Suppressor macrophage treated with lipopolysaccharide for 1 hour (primary cell): ENCODE data around the gene PARP4.
"Not testable (repeated sequence)": the region's sequence is repeated elsewhere in the genome, so short reads cannot be mapped to it uniquely, and the experiment has no call there.

ENCODE experiments used
- DNase-seq, 3 donors: peaks; one replicate each; pipeline ENCODE4 v3.0.0-alpha.2; 2020 to 2022

Gene PARP4

GRCh38 chr13:24512197-24512907, at the start of gene PARP4:
PARP4 (minus strand) TSS chr13:24512778; CDS start chr13:24503776, 9,002 bp downstream.
- peak; percentile 90 to 95 (median 93) for DNase-seq

- DNase-seq = not testable (repeated sequence)
These were observed 48.1 kb upstream of the PARP4 start for GRCh38 chr13:24560579-24561187.

GRCh38 chr13:24559431-24560218, 47.0 kb upstream of the PARP4 start:
- DNase-seq = peak in 1 of 3 donors; percentile 4

GRCh38 chr13:24557081-24557480, 44.5 kb upstream of the PARP4 start:
- no peak for DNase-seq

GRCh38 chr13:24553892-24554291, 41.3 kb upstream of the PARP4 start:
- not testable (repeated sequence) for DNase-seq

- DNase-seq = peak; percentile 66 to 74 (median 69)
These were observed 29.1 kb upstream of the PARP4 start for GRCh38 chr13:24541476-24542352.

- DNase-seq = no peak
These were observed 28.5 kb upstream of the PARP4 start for GRCh38 chr13:24541127-24541475.

GRCh38 chr13:24540236-24541126, 27.9 kb upstream of the PARP4 start:
- peak in 2 of 3 donors; percentile 26 to 27 for DNase-seq

- no peak for DNase-seq
These were observed 27.1 kb upstream of the PARP4 start for GRCh38 chr13:24539500-24540165.

GRCh38 chr13:24529478-24529877, 16.9 kb upstream of the PARP4 start:
- DNase-seq = no peak

GRCh38 chr13:24528816-24529398, 16.3 kb upstream of the PARP4 start:
- DNase-seq = no peak

GRCh38 chr13:24527266-24527775, 14.7 kb upstream of the PARP4 start:
- DNase-seq = no peak

GRCh38 chr13:24520733-24521132, 8.2 kb upstream of the PARP4 start:
- no peak for DNase-seq

- no peak for DNase-seq
These were observed 4.3 kb upstream of the PARP4 start for GRCh38 chr13:24516919-24517318.

GRCh38 chr13:24512908-24513213, 283 bp upstream of the PARP4 start:
- DNase-seq = no peak

GRCh38 chr13:24511816-24512196, 772 bp downstream of the PARP4 start:
- no peak for DNase-seq

- peak; percentile 90 to 95 (median 92) for DNase-seq
These were observed 1.4 kb downstream of the PARP4 start for GRCh38 chr13:24511019-24511815.

- DNase-seq = no peak
These were observed 5.8 kb downstream of the PARP4 start for GRCh38 chr13:24506698-24507335.

GRCh38 chr13:24506283-24506682, 6.3 kb downstream of the PARP4 start:
- DNase-seq = not testable (repeated sequence)
